DND-41 (cell line): ENCODE measurements around the gene CLDN9.

ENCODE experiments used
- ATAC-seq: fragments of 200-7000 bp; cut with Tn5 transposase; 3 replicates; pipeline ENCODE4 v1.9.1; 2021; ENCODE audit warnings: low read depth; ENCODE audit not compliant: insufficient read depth
- DNase-seq: peaks from one replicate; pipeline ENCODE4 v3.0.0-alpha.2; 2020
- H2AFZ ChIP-seq: 2 replicates; pipeline ENCODE4 v1.6.0; 2012; ENCODE audit warnings: low read depth, low read length
- H3K27ac ChIP-seq: 2 replicates; pipeline ENCODE4 v1.5.1; 2012; ENCODE audit warnings: low read length, inconsistent platforms
- H3K27me3 ChIP-seq: fragments of 200-600 bp; sonication (generic); 2 replicates; pipeline ENCODE4 v1.6.0; 2012; ENCODE audit warnings: low read length, mild to moderate bottlenecking, inconsistent platforms; ENCODE audit not compliant: insufficient read depth, poor library complexity
- H3K36me3 ChIP-seq: 2 replicates; pipeline ENCODE4 v1.5.1; 2012; ENCODE audit warnings: low read length, inconsistent platforms; ENCODE audit not compliant: insufficient read depth
- H3K4me1 ChIP-seq: 2 replicates; pipeline ENCODE4 v1.5.1; 2012; ENCODE audit warnings: mild to moderate bottlenecking, low read length; ENCODE audit not compliant: insufficient read depth
- H3K4me2 ChIP-seq: 2 replicates; pipeline ENCODE4 v1.6.0; 2012; ENCODE audit warnings: mild to moderate bottlenecking, moderate library complexity, low read length, inconsistent platforms; ENCODE audit not compliant: insufficient read depth
- H3K4me3 ChIP-seq, 2 experiments: fragments of 200-600 bp in 1 of 2; shearing (Covaris generic) in 1 of 2; 2 replicates each; pipeline ENCODE4 v1.5.1; 2012 to 2016; ENCODE audit warnings: inconsistent platforms in 2 of 2, low read length in 2 of 2, mild to moderate bottlenecking in 2 of 2, low read depth in 1 of 2, moderate library complexity in 1 of 2
- H3K79me2 ChIP-seq: 2 replicates; pipeline ENCODE4 v1.6.0; 2012; ENCODE audit warnings: low read length, inconsistent platforms; ENCODE audit not compliant: insufficient read depth
- H3K9ac ChIP-seq: 2 replicates; pipeline ENCODE4 v1.6.0; 2012; ENCODE audit warnings: low read depth, mild to moderate bottlenecking, inconsistent platforms, low read length, moderate library complexity
- H3K9me3 ChIP-seq: 2 replicates; pipeline ENCODE4 v1.5.1; 2012; ENCODE audit warnings: low read length, moderate library complexity, mild to moderate bottlenecking, inconsistent platforms; ENCODE audit not compliant: insufficient read depth, severe bottlenecking
- H4K20me1 ChIP-seq: 2 replicates; pipeline ENCODE4 v1.6.0; 2012; ENCODE audit warnings: low read length; ENCODE audit not compliant: insufficient read depth
- EZH2 ChIP-seq: IDR thresholded peaks from 3 replicates; pipeline ENCODE4 v1.6.1; 2012; ENCODE audit warnings: borderline replicate concordance, low read depth, mild to moderate bottlenecking, moderate library complexity, low read length, inconsistent platforms; ENCODE audit not compliant: severe bottlenecking
- TF ChIP-seq, protein P1 (sequence below): IDR thresholded peaks from 2 replicates; pipeline ENCODE4 v1.5.1; 2012; ENCODE audit warnings: borderline replicate concordance, low read length, moderate library complexity, mild to moderate bottlenecking; ENCODE audit not compliant: poor library complexity, severe bottlenecking; ENCODE audit errors: extremely low read depth

CLDN9 gene

GRCh38 chr16:2971134-2971984 lies 41.4 kb upstream of the CLDN9 start:
- no peak for TF ChIP-seq EZH2
- TF ChIP-seq, protein P1, sequence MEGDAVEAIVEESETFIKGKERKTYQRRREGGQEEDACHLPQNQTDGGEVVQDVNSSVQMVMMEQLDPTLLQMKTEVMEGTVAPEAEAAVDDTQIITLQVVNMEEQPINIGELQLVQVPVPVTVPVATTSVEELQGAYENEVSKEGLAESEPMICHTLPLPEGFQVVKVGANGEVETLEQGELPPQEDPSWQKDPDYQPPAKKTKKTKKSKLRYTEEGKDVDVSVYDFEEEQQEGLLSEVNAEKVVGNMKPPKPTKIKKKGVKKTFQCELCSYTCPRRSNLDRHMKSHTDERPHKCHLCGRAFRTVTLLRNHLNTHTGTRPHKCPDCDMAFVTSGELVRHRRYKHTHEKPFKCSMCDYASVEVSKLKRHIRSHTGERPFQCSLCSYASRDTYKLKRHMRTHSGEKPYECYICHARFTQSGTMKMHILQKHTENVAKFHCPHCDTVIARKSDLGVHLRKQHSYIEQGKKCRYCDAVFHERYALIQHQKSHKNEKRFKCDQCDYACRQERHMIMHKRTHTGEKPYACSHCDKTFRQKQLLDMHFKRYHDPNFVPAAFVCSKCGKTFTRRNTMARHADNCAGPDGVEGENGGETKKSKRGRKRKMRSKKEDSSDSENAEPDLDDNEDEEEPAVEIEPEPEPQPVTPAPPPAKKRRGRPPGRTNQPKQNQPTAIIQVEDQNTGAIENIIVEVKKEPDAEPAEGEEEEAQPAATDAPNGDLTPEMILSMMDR: peak; percentile 24
- H3K27me3 ChIP-seq: no peaks in the 10 kb centered on the region
- H2AFZ ChIP-seq: no peak overlapping the region
- peaks cover 52% of the 10 kb centered on the region for H3K4me1 ChIP-seq
- peaks cover 60% of the 10 kb centered on the region for H3K36me3 ChIP-seq
- peak overlapping the region in 1 of 2 experiments; percentile 79; a peak in 3 of 4 replicates for H3K4me3 ChIP-seq
- H3K9me3 ChIP-seq: no peaks in the 10 kb centered on the region
- H3K79me2 ChIP-seq: peaks cover 58% of the 10 kb centered on the region
- no peak for DNase-seq
- peaks cover 61% of the 10 kb centered on the region for H4K20me1 ChIP-seq
- H3K27ac ChIP-seq: peak overlapping the region; percentile 34
- H3K9ac ChIP-seq: peak overlapping the region; percentile 96
- no peak for ATAC-seq
- H3K4me2 ChIP-seq: peak overlapping the region; percentile 97

DNA sequence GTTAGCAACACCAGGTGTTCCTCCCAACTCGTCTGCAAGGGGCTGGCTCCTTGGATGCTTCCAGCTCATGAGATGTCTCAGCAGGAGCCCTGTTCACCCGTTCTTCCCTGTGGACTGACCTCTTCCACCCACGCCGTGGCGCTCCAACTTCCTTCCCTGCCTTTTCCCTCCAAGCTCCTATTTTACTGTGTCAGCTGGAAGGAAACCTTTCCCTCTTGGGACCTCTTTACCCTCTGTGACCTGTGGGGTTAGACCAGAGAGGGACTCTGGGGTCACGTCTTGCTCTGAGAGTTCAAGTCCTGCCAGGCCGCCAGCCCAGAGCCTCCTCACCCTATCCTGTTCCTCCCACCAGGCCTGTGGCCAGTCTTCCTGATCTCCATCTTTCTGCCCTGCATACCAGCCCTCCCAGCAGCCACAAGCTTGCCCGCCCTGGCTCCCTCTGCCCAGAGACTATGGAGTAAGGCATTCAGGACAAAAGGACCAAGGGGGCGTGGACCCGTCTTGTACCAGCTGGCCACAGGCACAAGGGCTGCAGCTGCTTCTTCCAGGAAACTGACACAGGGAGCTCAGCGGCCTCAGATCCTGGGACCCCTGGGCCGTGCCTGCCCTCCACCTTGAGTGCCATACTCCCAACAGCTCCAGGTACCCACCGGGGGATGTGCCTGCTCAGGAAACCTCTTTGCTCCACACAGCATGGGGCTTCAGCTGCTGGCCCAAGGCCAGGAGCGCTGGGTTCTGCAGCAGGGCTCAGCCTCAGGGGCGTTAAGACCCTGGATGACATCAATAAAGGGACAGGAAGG lies 40.5 kb upstream of the CLDN9 start:
- H3K27ac ChIP-seq: peak overlapping the region; percentile 12; the same call in 1 of the 2 replicates

DNA sequence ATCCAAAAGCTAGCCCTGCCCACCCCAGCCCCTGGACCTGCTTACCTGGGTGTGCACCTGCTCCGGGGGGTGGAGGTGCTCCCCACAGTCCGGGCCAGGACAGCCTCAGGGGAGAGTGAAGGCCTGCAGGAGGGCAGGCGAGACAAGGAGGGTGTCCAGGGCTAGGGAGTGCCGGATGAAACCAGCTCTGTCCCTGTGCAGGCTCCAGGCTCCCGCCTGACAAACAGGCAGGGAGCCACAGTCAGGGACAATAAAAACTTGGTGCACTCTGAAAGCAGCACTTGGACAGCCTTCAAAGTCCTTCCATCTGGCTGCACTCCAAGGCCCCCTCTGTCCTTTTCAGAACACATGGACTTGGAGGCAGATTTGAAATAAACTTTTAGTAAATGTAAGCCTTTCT lies 39.6 kb upstream of the CLDN9 start:
- Histone ChIP-seq H4K20me1 (peaks cover 77% of the 10 kb centered on the region), H3K4me3 (no peak overlapping the region), H3K27me3 (no peaks in the 10 kb centered on the region), H3K4me2 (0 out of 2 replicates have a peak overlapping the region, but pooled peaks have one; percentile 13), H3K9ac (no peak overlapping the region), H3K27ac (no peak overlapping the region), H3K79me2 (peaks cover 76% of the 10 kb centered on the region), H2AFZ (no peak overlapping the region), H3K36me3 (peaks cover 78% of the 10 kb centered on the region), H3K9me3 (no peaks in the 10 kb centered on the region), H3K4me1 (peaks cover 70% of the 10 kb centered on the region)
- TF ChIP-seq, protein P1: no peak
- TF ChIP-seq EZH2: no peak
- ATAC-seq (no peak), DNase-seq (no peak)

More for the DNA sequence above, 40.5 kb upstream of the CLDN9 start:
- peaks cover 61% of the 10 kb centered on the region for H3K4me1 ChIP-seq
- peak overlapping the region; percentile 97; the same call in 1 of the 2 replicates for H3K4me2 ChIP-seq
- 0 out of 4 replicates have a peak overlapping the region, but pooled peaks of 1 of the 2 experiments have one; percentile 79 for H3K4me3 ChIP-seq
- no peak overlapping the region for H2AFZ ChIP-seq
- H3K79me2 ChIP-seq: peaks cover 66% of the 10 kb centered on the region
- H3K9me3 ChIP-seq: no peaks in the 10 kb centered on the region
- ATAC-seq (no peak), DNase-seq (no peak)
- H4K20me1 ChIP-seq: peaks cover 68% of the 10 kb centered on the region
- H3K27me3 ChIP-seq: no peaks in the 10 kb centered on the region
- 0 out of 2 replicates have a peak overlapping the region, but pooled peaks have one; percentile 1 for H3K9ac ChIP-seq
- TF ChIP-seq EZH2: no peak
- TF ChIP-seq, protein P1: no peak
- peaks cover 68% of the 10 kb centered on the region for H3K36me3 ChIP-seq
